GM12891 (cell line): Measurements from ENCODE around the gene EBF4.

ENCODE experiments used
- POLR2A ChIP-seq: IDR thresholded peaks from 2 replicates; pipeline ENCODE4 v1.6.1; 2011; ENCODE audit warnings: low read depth, low read length, control low read depth
- POLR2AphosphoS5 ChIP-seq: IDR thresholded peaks from 2 replicates; pipeline ENCODE4 v1.6.1; 2011; ENCODE audit warnings: low read depth, low read length, control low read depth
- SPI1 ChIP-seq: IDR thresholded peaks from 2 replicates; pipeline ENCODE4 v1.6.1; 2011; ENCODE audit warnings: low read depth, low read length, control low read depth
- TAF1 ChIP-seq: IDR thresholded peaks from 2 replicates; pipeline ENCODE4 v1.6.1; 2011; ENCODE audit warnings: low read depth, low read length, control low read depth

DNA sequence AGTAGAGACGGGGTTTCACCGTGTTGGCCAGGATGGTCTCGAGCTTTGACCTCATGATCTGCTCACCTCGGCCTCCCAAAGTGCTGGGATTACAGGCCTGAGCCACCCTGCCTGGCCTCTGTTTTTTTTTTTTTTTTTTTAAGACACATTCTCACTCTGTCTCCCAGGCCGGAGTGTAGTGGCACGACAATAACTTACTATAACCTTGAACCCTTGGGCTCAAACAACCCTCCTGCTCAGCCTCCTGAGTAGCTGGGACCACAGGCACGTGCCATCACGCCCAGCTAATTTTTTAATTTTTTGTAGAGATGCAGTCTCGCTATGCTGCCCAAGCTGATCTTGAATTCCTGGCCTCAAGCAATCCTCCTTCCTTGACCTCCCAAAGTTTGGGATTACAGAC is 81.2 kb downstream of the EBF4 start:
- TF ChIP-seq POLR2A (no peak), SPI1 (no peak), TAF1 (no peak), POLR2AphosphoS5 (no peak)
